ENCODE measurements around the gene HIF1AN.

The HIF1AN gene

GRCh38 chr10:100607439-100607838 is 71.7 kb downstream of the HIF1AN start:
- DNase-seq, result no peak
- Histone ChIP-seq H2AFZ (ENCODE audit: low read depth, low read length) (no peak overlapping the region), H3K4ac (ENCODE audit: low read depth in 1 of 2, low read length in 2 of 2) (no peak overlapping the region), H2BK15ac (ENCODE audit: low read depth, poor library complexity, severe bottlenecking) (no peak overlapping the region), H3K27me3 (ENCODE audit: control insufficient read depth in 1 of 2, insufficient read depth in 1 of 2, low read length in 2 of 2) (peaks cover 35 to 47% of the 10 kb centered on the region in 2 experiments), H3K14ac (ENCODE audit: low read length in 2 of 2) (no peak overlapping the region), H2BK12ac (ENCODE audit: low read length in 2 of 2) (no peak overlapping the region), H3K23ac (ENCODE audit: low read length in 2 of 2) (no peak overlapping the region), H2BK120ac (ENCODE audit: low read depth, low read length) (no peak overlapping the region), H3K4me1 (ENCODE audit: control insufficient read depth, insufficient read depth, low read depth, low read length) (no peaks in the 10 kb centered on the region), H4K91ac (ENCODE audit: low read length) (no peak overlapping the region), H3K9ac (ENCODE audit: low read length) (no peak overlapping the region), H3K79me1 (replicated peaks; ENCODE audit: low read length, poor library complexity, severe bottlenecking) (no peaks in the 10 kb centered on the region), H2AK5ac (ENCODE audit: low read length, severe bottlenecking) (no peak overlapping the region), H3K36me3 (ENCODE audit: control insufficient read depth in 1 of 2, insufficient read depth in 2 of 2, low read depth in 1 of 2, low read length in 2 of 2) (no peaks in the 10 kb centered on the region), H3K4me2 (ENCODE audit: low read length, poor library complexity, severe bottlenecking) (no peak overlapping the region), H3K18ac (ENCODE audit: low read depth in 1 of 2, low read length in 2 of 2) (no peak overlapping the region), H2BK5ac (ENCODE audit: low read depth, low read length, poor library complexity, severe bottlenecking) (no peak overlapping the region), H3K4me3 (ENCODE audit: insufficient read depth in 1 of 2, low read depth in 1 of 2, low read length in 2 of 2) (no peak overlapping the region), H3K9me3 (ENCODE audit: control insufficient read depth, low read length) (peaks cover 15% of the 10 kb centered on the region), H3K27ac (ENCODE audit: low read length, poor library complexity, severe bottlenecking) (no peak overlapping the region), H4K8ac (ENCODE audit: low read length) (no peak overlapping the region)
- WGBS, result 0% methylated on average over 1 of the region's 1 CpG
